CD4-positive, alpha-beta T cell (primary cell): ENCODE results near the gene ATP5MK. TPM values are rescaled to one million over a fixed set of nuclear protein-coding genes. Genes with fewer than 3 reads are reported as not detected.

Experiments
- ATAC-seq: fragments of 200-7000 bp; cut with Tn5 transposase; one replicate; pipeline ENCODE4 v1.10.0; 2022; ENCODE audit warnings: mild to moderate bottlenecking; ENCODE audit not compliant: poor library complexity
- CTCF ChIA-PET: fragments of 350-600 bp; sonication (Branson Sonifier 250); formaldehyde crosslinking; loops from one replicate; lab custom pipeline; 2021; ENCODE audit warnings: antibody characterized with exemption, inconsistent platforms; lab: Charles Lee
- POLR2A ChIA-PET: fragments of 350-600 bp; sonication (Branson Sonifier 250); formaldehyde crosslinking; loops from one replicate; lab custom pipeline; 2021; ENCODE audit warnings: antibody characterized with exemption, inconsistent platforms; lab: Charles Lee
- DNase-seq, 14 experiments: peaks; one replicate each; pipeline ENCODE4 v3.0.0-alpha.2; 2013 to 2020; ENCODE audit warnings: mixed read lengths in 2 of 14
- H3K27ac ChIP-seq, 2 donors: one replicate each; pipeline versions ENCODE4 v1.5.1 to v1.7.0; 2013; ENCODE audit warnings: low read length in 2 of 2, low read depth in 1 of 2, mild to moderate bottlenecking in 1 of 2
- H3K27me3 ChIP-seq, 2 experiments: 1 replicate in 1 of 2; 2 replicates in 1 of 2; pipeline versions ENCODE4 v1.6.1 to v1.7.0; 2013; ENCODE audit warnings: low read length in 2 of 2, control low read depth in 1 of 2, mild to moderate bottlenecking in 1 of 2, moderate library complexity in 1 of 2; ENCODE audit not compliant: insufficient read depth in 2 of 2, control insufficient read depth in 1 of 2
- H3K36me3 ChIP-seq: one replicate; pipeline ENCODE4 v1.6.1; 2013; ENCODE audit warnings: low read length, control low read depth; ENCODE audit not compliant: insufficient read depth
- H3K4me1 ChIP-seq: one replicate; pipeline ENCODE4 v1.6.1; 2013; ENCODE audit warnings: low read length, control low read depth; ENCODE audit not compliant: insufficient read depth
- H3K4me3 ChIP-seq: one replicate; pipeline ENCODE4 v1.5.1; 2013; ENCODE audit warnings: mild to moderate bottlenecking, low read length, moderate library complexity
- H3K9me3 ChIP-seq, 2 experiments: 1 replicate in 1 of 2; 2 replicates in 1 of 2; pipeline versions ENCODE4 v1.6.1 to v1.7.0; 2013; ENCODE audit warnings: low read length in 2 of 2, mild to moderate bottlenecking in 2 of 2, control low read depth in 1 of 2, moderate library complexity in 1 of 2; ENCODE audit not compliant: control insufficient read depth in 1 of 2, insufficient read depth in 1 of 2
- H3K27ac Mint-ChIP-seq: one replicate; pipeline ENCODE4 v1.8.0; 2020; ENCODE audit warnings: mixed read lengths
- H3K27me3 Mint-ChIP-seq: one replicate; pipeline ENCODE4 v1.8.0; 2021; ENCODE audit warnings: mixed read lengths
- H3K36me3 Mint-ChIP-seq: one replicate; pipeline ENCODE4 v1.8.0; 2021; ENCODE audit warnings: low read depth, mixed read lengths
- H3K4me1 Mint-ChIP-seq: one replicate; pipeline ENCODE4 v1.8.0; 2021; ENCODE audit warnings: low read depth, mixed read lengths
- H3K4me3 Mint-ChIP-seq: one replicate; pipeline ENCODE4 v1.8.0; 2020; ENCODE audit warnings: mild to moderate bottlenecking, mixed read lengths
- H3K9me3 Mint-ChIP-seq: one replicate; pipeline ENCODE4 v1.8.0; 2020; ENCODE audit warnings: mixed read lengths
- intact Hi-C, 2 experiments: fragments of 100-400 bp; cut with DNase I in 1 of 2; cut with micrococcal nuclease in 1 of 2; formaldehyde crosslinking; loops; one replicate each; pipeline versions ENCODE4 v1.15.1 to v1.9.0; 2023 to 2025; cut with DNase I, micrococcal nuclease
- total RNA-seq, 174 experiments: library from RNA in 2 of 174; stranded (reverse) in 2 of 174; gene quantifications; one replicate each; pipeline ENCODE4 v1.2.3 and lab custom pipeline; 2021 to 2026
- TF ChIP-seq, protein P1 (sequence below): fragments of 200-600 bp; IDR thresholded peaks from one replicate; pipeline ENCODE4 v1.8.0; 2022; ENCODE audit warnings: antibody characterized with exemption, mild to moderate bottlenecking

ATP5MK gene
- total RNA-seq, 2 experiments from 2014 or later = 107 to 111 TPM

DNA sequence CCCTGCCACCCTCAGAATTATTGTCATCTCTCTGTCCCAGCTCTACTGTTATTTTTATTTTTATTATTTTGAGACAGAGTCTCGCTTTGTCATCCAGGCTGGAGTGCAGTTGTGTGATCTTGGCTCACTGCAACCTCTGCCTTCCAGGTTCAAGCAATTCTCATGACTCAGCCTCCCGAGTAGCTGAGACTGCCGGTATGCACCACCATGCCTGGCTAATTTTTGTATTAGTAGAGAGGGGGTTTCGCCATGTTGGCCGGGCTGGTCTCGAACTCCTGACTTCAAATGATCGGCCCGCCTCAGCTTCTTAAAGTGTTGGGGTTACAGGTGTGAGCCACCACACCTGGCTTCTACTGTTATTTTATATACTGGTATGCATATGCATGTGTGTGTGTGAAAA, 44.9 kb upstream of the ATP5MK start:
- CTCF ChIA-PET = no interaction called here
- DNase-seq (no peak), ATAC-seq (no peak)
- intact Hi-C loops = no loop called here
- H3K27ac ChIP-seq = no peak overlapping the region
- Mint-ChIP-seq H3K4me1 (no peaks in the 10 kb centered on the region), H3K27me3 (no peaks in the 10 kb centered on the region), H3K9me3 (no peaks in the 10 kb centered on the region), H3K27ac (peak overlapping the region; percentile 14), H3K36me3 (peaks cover 91% of the 10 kb centered on the region), H3K4me3 (no peak overlapping the region)
- H3K27me3 ChIP-seq = no peaks in the 10 kb centered on the region
- no peaks in the 10 kb centered on the region for H3K9me3 ChIP-seq
- TF ChIP-seq, protein P1, sequence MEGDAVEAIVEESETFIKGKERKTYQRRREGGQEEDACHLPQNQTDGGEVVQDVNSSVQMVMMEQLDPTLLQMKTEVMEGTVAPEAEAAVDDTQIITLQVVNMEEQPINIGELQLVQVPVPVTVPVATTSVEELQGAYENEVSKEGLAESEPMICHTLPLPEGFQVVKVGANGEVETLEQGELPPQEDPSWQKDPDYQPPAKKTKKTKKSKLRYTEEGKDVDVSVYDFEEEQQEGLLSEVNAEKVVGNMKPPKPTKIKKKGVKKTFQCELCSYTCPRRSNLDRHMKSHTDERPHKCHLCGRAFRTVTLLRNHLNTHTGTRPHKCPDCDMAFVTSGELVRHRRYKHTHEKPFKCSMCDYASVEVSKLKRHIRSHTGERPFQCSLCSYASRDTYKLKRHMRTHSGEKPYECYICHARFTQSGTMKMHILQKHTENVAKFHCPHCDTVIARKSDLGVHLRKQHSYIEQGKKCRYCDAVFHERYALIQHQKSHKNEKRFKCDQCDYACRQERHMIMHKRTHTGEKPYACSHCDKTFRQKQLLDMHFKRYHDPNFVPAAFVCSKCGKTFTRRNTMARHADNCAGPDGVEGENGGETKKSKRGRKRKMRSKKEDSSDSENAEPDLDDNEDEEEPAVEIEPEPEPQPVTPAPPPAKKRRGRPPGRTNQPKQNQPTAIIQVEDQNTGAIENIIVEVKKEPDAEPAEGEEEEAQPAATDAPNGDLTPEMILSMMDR = no peak
- H3K4me1 ChIP-seq = peaks cover 2% of the 10 kb centered on the region
- POLR2A ChIA-PET = no interaction called here
- peaks cover 93% of the 10 kb centered on the region for H3K36me3 ChIP-seq
- H3K4me3 ChIP-seq = no peak overlapping the region

- TF ChIP-seq, protein P1 = no peak
- Mint-ChIP-seq H3K9me3 (no peaks in the 10 kb centered on the region), H3K4me3 (no peak overlapping the region), H3K27ac (peak overlapping the region; percentile 14), H3K36me3 (peaks cover 92% of the 10 kb centered on the region), H3K27me3 (no peaks in the 10 kb centered on the region), H3K4me1 (no peaks in the 10 kb centered on the region)
- Histone ChIP-seq H3K4me1 (no peaks in the 10 kb centered on the region), H3K27me3 (no peaks in the 10 kb centered on the region), H3K27ac (no peak overlapping the region), H3K9me3 (no peaks in the 10 kb centered on the region), H3K4me3 (no peak overlapping the region), H3K36me3 (peaks cover 90% of the 10 kb centered on the region)
- CTCF ChIA-PET = no interaction called here
- intact Hi-C loops = no loop called here
- no peak for ATAC-seq
- DNase-seq = no peak
- POLR2A ChIA-PET = no interaction called here
Measured at GRCh38 chr10:103440416-103440815, 44.1 kb upstream of the ATP5MK start.

GRCh38 chr10:103439776-103440175, 43.5 kb upstream of the ATP5MK start:
- Mint-ChIP-seq H3K27me3 (no peaks in the 10 kb centered on the region), H3K9me3 (no peaks in the 10 kb centered on the region), H3K4me1 (no peaks in the 10 kb centered on the region), H3K27ac (no peak overlapping the region), H3K4me3 (no peak overlapping the region), H3K36me3 (peaks cover 92% of the 10 kb centered on the region)
- TF ChIP-seq, protein P1 = no peak
- DNase-seq (no peak), ATAC-seq (no peak)
- CTCF ChIA-PET = no interaction called here
- POLR2A ChIA-PET = no interaction called here
- Histone ChIP-seq H3K4me1 (no peaks in the 10 kb centered on the region), H3K36me3 (peaks cover 87% of the 10 kb centered on the region), H3K27ac (no peak overlapping the region), H3K9me3 (no peaks in the 10 kb centered on the region), H3K4me3 (no peak overlapping the region), H3K27me3 (no peaks in the 10 kb centered on the region)
- intact Hi-C loops = no loop called here
